ENCODE measurements around the gene RALGAPB. TPM values are rescaled to one million over a fixed set of nuclear protein-coding genes. Genes with fewer than 3 reads are reported as not detected.

The RALGAPB gene
- total and polyA plus RNA-seq, 2 of the 13 experiments (the other 11 are each of a cell fraction or from before 2014, with no cell fraction given), result 17.6 to 30.6 TPM

- TF ChIP-seq, protein P1, sequence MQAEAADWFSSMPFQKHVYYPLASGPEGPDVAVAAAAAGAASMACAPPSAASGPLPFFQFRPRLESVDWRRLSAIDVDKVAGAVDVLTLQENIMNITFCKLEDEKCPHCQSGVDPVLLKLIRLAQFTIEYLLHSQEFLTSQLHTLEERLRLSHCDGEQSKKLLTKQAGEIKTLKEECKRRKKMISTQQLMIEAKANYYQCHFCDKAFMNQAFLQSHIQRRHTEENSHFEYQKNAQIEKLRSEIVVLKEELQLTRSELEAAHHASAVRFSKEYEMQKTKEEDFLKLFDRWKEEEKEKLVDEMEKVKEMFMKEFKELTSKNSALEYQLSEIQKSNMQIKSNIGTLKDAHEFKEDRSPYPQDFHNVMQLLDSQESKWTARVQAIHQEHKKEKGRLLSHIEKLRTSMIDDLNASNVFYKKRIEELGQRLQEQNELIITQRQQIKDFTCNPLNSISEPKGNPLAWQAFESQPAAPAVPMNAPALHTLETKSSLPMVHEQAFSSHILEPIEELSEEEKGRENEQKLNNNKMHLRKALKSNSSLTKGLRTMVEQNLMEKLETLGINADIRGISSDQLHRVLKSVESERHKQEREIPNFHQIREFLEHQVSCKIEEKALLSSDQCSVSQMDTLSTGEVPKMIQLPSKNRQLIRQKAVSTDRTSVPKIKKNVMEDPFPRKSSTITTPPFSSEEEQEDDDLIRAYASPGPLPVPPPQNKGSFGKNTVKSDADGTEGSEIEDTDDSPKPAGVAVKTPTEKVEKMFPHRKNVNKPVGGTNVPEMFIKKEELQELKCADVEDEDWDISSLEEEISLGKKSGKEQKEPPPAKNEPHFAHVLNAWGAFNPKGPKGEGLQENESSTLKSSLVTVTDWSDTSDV (CRISPR knock-in tag; IDR thresholded peaks at IDR 0.05), result peak; percentile 35; the same call in 1 of the 2 replicates
- TF ChIP-seq ZNF768 (CRISPR knock-in tag; IDR thresholded peaks at IDR 0.05) (no peak), PCBP2 (optimal IDR thresholded peaks at IDR 0.05; ENCODE audit: low read depth, low read length, poor library complexity, severe bottlenecking) (no peak), ZNF558 (CRISPR knock-in tag; IDR thresholded peaks at IDR 0.05; ENCODE audit: borderline replicate concordance) (0 out of 2 replicates have a peak, but pooled peaks have one; percentile 52), ATAD3A (CRISPR knock-in tag; IDR thresholded peaks at IDR 0.05) (no peak), ZNF354B (CRISPR knock-in tag; IDR thresholded peaks at IDR 0.05) (peak; percentile 23; the same call in 1 of the 2 replicates), ZNF776 (CRISPR knock-in tag; IDR thresholded peaks at IDR 0.05) (0 out of 2 replicates have a peak, but pooled peaks have one; percentile 25), JDP2 (CRISPR knock-in tag; IDR thresholded peaks at IDR 0.05; ENCODE audit: borderline replicate concordance) (no peak), DDIT3 (CRISPR knock-in tag; IDR thresholded peaks at IDR 0.05) (no peak), ZNF792 (CRISPR knock-in tag; IDR thresholded peaks at IDR 0.05) (no peak), CREB3 (CRISPR knock-in tag; IDR thresholded peaks at IDR 0.05) (no peak), KLF6 (CRISPR knock-in tag; IDR thresholded peaks at IDR 0.05) (no peak), ZNF547 (CRISPR knock-in tag; IDR thresholded peaks at IDR 0.05) (peak; percentile 19; the same call in 1 of the 2 replicates)
- TF ChIP-seq, protein P2, sequence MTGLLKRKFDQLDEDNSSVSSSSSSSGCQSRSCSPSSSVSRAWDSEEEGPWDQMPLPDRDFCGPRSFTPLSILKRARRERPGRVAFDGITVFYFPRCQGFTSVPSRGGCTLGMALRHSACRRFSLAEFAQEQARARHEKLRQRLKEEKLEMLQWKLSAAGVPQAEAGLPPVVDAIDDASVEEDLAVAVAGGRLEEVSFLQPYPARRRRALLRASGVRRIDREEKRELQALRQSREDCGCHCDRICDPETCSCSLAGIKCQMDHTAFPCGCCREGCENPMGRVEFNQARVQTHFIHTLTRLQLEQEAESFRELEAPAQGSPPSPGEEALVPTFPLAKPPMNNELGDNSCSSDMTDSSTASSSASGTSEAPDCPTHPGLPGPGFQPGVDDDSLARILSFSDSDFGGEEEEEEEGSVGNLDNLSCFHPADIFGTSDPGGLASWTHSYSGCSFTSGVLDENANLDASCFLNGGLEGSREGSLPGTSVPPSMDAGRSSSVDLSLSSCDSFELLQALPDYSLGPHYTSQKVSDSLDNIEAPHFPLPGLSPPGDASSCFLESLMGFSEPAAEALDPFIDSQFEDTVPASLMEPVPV (CRISPR knock-in tag; IDR thresholded peaks at IDR 0.05), result 0 out of 2 replicates have a peak, but pooled peaks have one; percentile 6
- TF ChIP-seq, protein P3, sequence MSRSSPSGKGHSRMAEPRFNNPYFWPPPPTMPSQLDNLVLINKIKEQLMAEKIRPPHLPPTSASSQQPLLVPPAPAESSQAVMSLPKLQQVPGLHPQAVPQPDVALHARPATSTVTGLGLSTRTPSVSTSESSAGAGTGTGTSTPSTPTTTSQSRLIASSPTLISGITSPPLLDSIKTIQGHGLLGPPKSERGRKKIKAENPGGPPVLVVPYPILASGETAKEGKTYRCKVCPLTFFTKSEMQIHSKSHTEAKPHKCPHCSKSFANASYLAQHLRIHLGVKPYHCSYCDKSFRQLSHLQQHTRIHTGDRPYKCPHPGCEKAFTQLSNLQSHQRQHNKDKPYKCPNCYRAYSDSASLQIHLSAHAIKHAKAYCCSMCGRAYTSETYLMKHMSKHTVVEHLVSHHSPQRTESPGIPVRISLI (CRISPR knock-in tag; IDR thresholded peaks at IDR 0.05; ENCODE audit: borderline replicate concordance), result no peak
- TF ChIP-seq, protein P4, sequence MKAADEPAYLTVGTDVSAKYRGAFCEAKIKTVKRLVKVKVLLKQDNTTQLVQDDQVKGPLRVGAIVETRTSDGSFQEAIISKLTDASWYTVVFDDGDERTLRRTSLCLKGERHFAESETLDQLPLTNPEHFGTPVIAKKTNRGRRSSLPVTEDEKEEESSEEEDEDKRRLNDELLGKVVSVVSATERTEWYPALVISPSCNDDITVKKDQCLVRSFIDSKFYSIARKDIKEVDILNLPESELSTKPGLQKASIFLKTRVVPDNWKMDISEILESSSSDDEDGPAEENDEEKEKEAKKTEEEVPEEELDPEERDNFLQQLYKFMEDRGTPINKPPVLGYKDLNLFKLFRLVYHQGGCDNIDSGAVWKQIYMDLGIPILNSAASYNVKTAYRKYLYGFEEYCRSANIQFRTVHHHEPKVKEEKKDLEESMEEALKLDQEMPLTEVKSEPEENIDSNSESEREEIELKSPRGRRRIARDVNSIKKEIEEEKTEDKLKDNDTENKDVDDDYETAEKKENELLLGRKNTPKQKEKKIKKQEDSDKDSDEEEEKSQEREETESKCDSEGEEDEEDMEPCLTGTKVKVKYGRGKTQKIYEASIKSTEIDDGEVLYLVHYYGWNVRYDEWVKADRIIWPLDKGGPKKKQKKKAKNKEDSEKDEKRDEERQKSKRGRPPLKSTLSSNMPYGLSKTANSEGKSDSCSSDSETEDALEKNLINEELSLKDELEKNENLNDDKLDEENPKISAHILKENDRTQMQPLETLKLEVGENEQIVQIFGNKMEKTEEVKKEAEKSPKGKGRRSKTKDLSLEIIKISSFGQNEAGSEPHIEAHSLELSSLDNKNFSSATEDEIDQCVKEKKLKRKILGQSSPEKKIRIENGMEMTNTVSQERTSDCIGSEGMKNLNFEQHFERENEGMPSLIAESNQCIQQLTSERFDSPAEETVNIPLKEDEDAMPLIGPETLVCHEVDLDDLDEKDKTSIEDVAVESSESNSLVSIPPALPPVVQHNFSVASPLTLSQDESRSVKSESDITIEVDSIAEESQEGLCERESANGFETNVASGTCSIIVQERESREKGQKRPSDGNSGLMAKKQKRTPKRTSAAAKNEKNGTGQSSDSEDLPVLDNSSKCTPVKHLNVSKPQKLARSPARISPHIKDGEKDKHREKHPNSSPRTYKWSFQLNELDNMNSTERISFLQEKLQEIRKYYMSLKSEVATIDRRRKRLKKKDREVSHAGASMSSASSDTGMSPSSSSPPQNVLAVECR (CRISPR knock-in tag; IDR thresholded peaks at IDR 0.05; ENCODE audit: borderline replicate concordance), result peak; percentile 7; the same call in 1 of the 2 replicates
Observed at GRCh38 chr20:38602185-38602581, 129.5 kb downstream of the RALGAPB start (continued).
